GM23248 (cell line): ENCODE data around the gene SENP1.

Experiments
- EZH2 ChIP-seq: fragments of 200-600 bp; sonication (generic); IDR thresholded peaks from 2 replicates; pipeline ENCODE4 v1.6.1; 2018; ENCODE audit warnings: antibody characterized with exemption, mild to moderate bottlenecking; ENCODE audit not compliant: insufficient read depth, poor library complexity, severe bottlenecking
- EZH2phosphoT487 ChIP-seq: fragments of 200-600 bp; sonication (generic); IDR thresholded peaks from 2 replicates; pipeline ENCODE4 v1.6.1; 2018; ENCODE audit warnings: antibody characterized with exemption, moderate library complexity, mild to moderate bottlenecking, low read depth; ENCODE audit not compliant: insufficient read depth

DNA sequence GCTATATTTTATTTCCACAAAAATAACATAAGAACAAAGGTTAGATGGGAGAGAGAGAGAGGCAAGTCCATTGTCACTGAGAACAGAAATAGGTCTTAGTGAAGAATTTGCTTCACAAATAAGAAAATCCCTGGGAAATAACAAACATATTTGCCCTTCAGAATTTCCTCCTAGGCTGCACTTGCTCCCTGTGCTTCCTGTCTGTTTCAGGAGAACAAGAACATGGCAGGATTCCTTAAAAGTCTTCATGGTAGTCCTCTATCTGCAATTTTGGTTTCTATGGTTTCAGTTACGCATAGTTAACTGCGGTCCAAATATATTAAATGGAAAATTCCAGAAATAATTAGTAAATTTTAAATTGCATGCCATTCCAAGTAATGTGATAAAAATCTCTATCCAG is 34.1 kb downstream of the SENP1 start:
- no peak for TF ChIP-seq EZH2
- no peak for TF ChIP-seq EZH2phosphoT487
